SK-N-SH (cell line): Measurements from ENCODE around the gene PRG3.

Experiments used
- CHD2 ChIP-seq: fragments of 150-350 bp; IDR thresholded peaks from 2 replicates; pipeline ENCODE4 v1.6.1; 2018; ENCODE audit warnings: low read length; ENCODE audit not compliant: partially characterized antibody
- ELF1 ChIP-seq: IDR thresholded peaks from 2 replicates; pipeline ENCODE4 v1.4.0; 2012
- FOXJ3 ChIP-seq: sonication (generic); formaldehyde crosslinking; IDR thresholded peaks from 2 replicates; pipeline ENCODE4 v1.5.1; 2020; ENCODE audit warnings: mild to moderate bottlenecking, missing genetic modification reagents
- FOXM1 ChIP-seq: IDR thresholded peaks from 2 replicates; pipeline ENCODE4 v1.4.0; 2012; ENCODE audit warnings: low read depth, mild to moderate bottlenecking
- JUND ChIP-seq: IDR thresholded peaks from 2 replicates; pipeline ENCODE4 v1.4.0; 2012
- PBX3 ChIP-seq: IDR thresholded peaks from 2 replicates; pipeline ENCODE4; 2012
- POLR2AphosphoS5 ChIP-seq: IDR thresholded peaks from 2 replicates; pipeline ENCODE4 v1.6.1; 2012; ENCODE audit warnings: low read depth, low read length
- RFX5 ChIP-seq: IDR thresholded peaks from 2 replicates; pipeline ENCODE4 v1.6.1; 2012; ENCODE audit warnings: mild to moderate bottlenecking, improper control_type of control experiment, low read length
- USF2 ChIP-seq: fragments of 150-350 bp; IDR thresholded peaks from 2 replicates; pipeline ENCODE4 v1.6.1; 2017; ENCODE audit warnings: antibody characterized with exemption, low read length, low read depth, borderline replicate concordance
- ZBTB33 ChIP-seq: IDR thresholded peaks from 2 replicates; pipeline ENCODE4 v1.4.0; 2012; ENCODE audit warnings: low read depth, borderline replicate concordance
- TF ChIP-seq, protein P1 (sequence below): fragments of 200-600 bp; sonication (generic); IDR thresholded peaks from 2 replicates; pipeline ENCODE4 v1.6.1; 2017; ENCODE audit warnings: antibody characterized with exemption, mild to moderate bottlenecking, moderate library complexity

DNA sequence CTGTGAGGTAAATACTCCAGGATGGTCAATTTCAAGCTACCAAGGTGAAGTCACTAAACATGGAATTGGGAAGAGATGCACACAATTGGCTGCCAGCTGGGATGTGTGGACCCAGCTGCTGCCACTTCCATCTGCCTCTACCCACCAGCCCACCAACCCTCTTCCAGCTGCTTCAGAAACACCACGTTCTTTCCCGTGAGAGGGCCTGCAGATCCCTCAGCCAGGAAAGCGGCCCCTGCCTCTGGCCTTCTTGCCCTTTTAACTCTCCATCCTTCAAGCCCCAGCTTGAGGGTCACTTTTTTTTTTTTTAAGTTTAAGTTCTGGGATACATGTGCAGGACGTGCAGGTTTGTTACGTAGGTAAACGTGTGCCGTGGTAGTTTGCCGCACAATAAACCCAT lies 20.0 kb downstream of the PRG3 start:
- TF ChIP-seq PBX3 (no peak), CHD2 (no peak), JUND (no peak), POLR2AphosphoS5 (no peak), USF2 (no peak), ZBTB33 (no peak), RFX5 (no peak), FOXM1 (no peak), ELF1 (no peak), FOXJ3 (no peak)
- TF ChIP-seq, protein P1, sequence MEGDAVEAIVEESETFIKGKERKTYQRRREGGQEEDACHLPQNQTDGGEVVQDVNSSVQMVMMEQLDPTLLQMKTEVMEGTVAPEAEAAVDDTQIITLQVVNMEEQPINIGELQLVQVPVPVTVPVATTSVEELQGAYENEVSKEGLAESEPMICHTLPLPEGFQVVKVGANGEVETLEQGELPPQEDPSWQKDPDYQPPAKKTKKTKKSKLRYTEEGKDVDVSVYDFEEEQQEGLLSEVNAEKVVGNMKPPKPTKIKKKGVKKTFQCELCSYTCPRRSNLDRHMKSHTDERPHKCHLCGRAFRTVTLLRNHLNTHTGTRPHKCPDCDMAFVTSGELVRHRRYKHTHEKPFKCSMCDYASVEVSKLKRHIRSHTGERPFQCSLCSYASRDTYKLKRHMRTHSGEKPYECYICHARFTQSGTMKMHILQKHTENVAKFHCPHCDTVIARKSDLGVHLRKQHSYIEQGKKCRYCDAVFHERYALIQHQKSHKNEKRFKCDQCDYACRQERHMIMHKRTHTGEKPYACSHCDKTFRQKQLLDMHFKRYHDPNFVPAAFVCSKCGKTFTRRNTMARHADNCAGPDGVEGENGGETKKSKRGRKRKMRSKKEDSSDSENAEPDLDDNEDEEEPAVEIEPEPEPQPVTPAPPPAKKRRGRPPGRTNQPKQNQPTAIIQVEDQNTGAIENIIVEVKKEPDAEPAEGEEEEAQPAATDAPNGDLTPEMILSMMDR = no peak
